Karpas-422 (cell line): ENCODE measurements around the gene CIT. TPM values are rescaled to one million over a fixed set of nuclear protein-coding genes. Genes with fewer than 3 reads are reported as not detected.
A peak's percentile ranks its signal among the peaks of the same experiment; 100 is the strongest.

Experiments used
- DNase-seq: peaks from one replicate; pipeline ENCODE4 v3.0.0-alpha.2; 2015
- H2AFZ ChIP-seq: fragments of 200-600 bp; sonication (generic); 2 replicates; pipeline ENCODE4 v1.6.1; 2014; ENCODE audit warnings: antibody characterized with exemption, low read length, mixed read lengths
- H3K27ac ChIP-seq: fragments of 200-600 bp; sonication (generic); 2 replicates; pipeline ENCODE4 v1.5.1; 2014; ENCODE audit warnings: mild to moderate bottlenecking, low read length, moderate library complexity
- H3K27me3 ChIP-seq: fragments of 200-600 bp; sonication (generic); 2 replicates; pipeline ENCODE4 v1.6.1; 2014; ENCODE audit warnings: low read length, mixed read lengths
- H3K36me3 ChIP-seq: fragments of 200-600 bp; sonication (generic); 2 replicates; pipeline ENCODE4 v1.6.1; 2014; ENCODE audit warnings: low read length, mixed read lengths; ENCODE audit not compliant: insufficient read depth
- H3K4me1 ChIP-seq: fragments of 200-600 bp; sonication (generic); 2 replicates; pipeline ENCODE4 v1.6.1; 2014; ENCODE audit warnings: mild to moderate bottlenecking, low read length, mixed read lengths
- H3K4me2 ChIP-seq: fragments of 200-600 bp; sonication (generic); 2 replicates; pipeline ENCODE4 v1.6.1; 2014; ENCODE audit warnings: low read length, low read depth, mild to moderate bottlenecking; ENCODE audit not compliant: poor library complexity, severe bottlenecking
- H3K4me3 ChIP-seq: fragments of 200-600 bp; sonication (generic); 2 replicates; pipeline ENCODE4 v1.5.1; 2014; ENCODE audit warnings: mild to moderate bottlenecking, antibody characterized with exemption, low read length, mixed read lengths
- H3K79me2 ChIP-seq: fragments of 200-600 bp; sonication (generic); 2 replicates; pipeline ENCODE4 v1.6.1; 2014; ENCODE audit warnings: mild to moderate bottlenecking, low read length, mixed read lengths
- H3K9ac ChIP-seq: fragments of 200-600 bp; sonication (generic); 2 replicates; pipeline ENCODE4 v1.6.0; 2014; ENCODE audit warnings: low read length
- H3K9me2 ChIP-seq: fragments of 200-600 bp; sonication (generic), shearing (Covaris generic); replicated peaks from 2 replicates; pipeline ENCODE4 v1.6.0; 2014; ENCODE audit warnings: mild to moderate bottlenecking, low read length, moderate library complexity; ENCODE audit not compliant: insufficient read depth
- H3K9me3 ChIP-seq: fragments of 300-700, 200-600 bp; sonication (generic); 2 replicates; pipeline ENCODE4 v1.6.1; 2014; ENCODE audit warnings: low read length, mixed read lengths
- H4K20me1 ChIP-seq: fragments of 200-600 bp; sonication (generic); 2 replicates; pipeline ENCODE4 v1.6.1; 2014; ENCODE audit warnings: mild to moderate bottlenecking, antibody characterized with exemption, low read length, low read depth; ENCODE audit not compliant: insufficient read depth
- total RNA-seq: library from RNA; depleted of rRNA; stranded (reverse); fragments of >200 nt; shearing (Covaris generic); gene quantifications from 2 replicates; pipeline ENCODE4 v1.2.3, GENCODE V29; 2014; ENCODE audit warnings: low replicate concordance; rRNA removed

The CIT gene, protein sequence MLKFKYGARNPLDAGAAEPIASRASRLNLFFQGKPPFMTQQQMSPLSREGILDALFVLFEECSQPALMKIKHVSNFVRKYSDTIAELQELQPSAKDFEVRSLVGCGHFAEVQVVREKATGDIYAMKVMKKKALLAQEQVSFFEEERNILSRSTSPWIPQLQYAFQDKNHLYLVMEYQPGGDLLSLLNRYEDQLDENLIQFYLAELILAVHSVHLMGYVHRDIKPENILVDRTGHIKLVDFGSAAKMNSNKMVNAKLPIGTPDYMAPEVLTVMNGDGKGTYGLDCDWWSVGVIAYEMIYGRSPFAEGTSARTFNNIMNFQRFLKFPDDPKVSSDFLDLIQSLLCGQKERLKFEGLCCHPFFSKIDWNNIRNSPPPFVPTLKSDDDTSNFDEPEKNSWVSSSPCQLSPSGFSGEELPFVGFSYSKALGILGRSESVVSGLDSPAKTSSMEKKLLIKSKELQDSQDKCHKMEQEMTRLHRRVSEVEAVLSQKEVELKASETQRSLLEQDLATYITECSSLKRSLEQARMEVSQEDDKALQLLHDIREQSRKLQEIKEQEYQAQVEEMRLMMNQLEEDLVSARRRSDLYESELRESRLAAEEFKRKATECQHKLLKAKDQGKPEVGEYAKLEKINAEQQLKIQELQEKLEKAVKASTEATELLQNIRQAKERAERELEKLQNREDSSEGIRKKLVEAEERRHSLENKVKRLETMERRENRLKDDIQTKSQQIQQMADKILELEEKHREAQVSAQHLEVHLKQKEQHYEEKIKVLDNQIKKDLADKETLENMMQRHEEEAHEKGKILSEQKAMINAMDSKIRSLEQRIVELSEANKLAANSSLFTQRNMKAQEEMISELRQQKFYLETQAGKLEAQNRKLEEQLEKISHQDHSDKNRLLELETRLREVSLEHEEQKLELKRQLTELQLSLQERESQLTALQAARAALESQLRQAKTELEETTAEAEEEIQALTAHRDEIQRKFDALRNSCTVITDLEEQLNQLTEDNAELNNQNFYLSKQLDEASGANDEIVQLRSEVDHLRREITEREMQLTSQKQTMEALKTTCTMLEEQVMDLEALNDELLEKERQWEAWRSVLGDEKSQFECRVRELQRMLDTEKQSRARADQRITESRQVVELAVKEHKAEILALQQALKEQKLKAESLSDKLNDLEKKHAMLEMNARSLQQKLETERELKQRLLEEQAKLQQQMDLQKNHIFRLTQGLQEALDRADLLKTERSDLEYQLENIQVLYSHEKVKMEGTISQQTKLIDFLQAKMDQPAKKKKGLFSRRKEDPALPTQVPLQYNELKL (N-terminal part only)
- total RNA-seq, result 16.5 and 29.0 TPM in 2 replicates

DNA sequence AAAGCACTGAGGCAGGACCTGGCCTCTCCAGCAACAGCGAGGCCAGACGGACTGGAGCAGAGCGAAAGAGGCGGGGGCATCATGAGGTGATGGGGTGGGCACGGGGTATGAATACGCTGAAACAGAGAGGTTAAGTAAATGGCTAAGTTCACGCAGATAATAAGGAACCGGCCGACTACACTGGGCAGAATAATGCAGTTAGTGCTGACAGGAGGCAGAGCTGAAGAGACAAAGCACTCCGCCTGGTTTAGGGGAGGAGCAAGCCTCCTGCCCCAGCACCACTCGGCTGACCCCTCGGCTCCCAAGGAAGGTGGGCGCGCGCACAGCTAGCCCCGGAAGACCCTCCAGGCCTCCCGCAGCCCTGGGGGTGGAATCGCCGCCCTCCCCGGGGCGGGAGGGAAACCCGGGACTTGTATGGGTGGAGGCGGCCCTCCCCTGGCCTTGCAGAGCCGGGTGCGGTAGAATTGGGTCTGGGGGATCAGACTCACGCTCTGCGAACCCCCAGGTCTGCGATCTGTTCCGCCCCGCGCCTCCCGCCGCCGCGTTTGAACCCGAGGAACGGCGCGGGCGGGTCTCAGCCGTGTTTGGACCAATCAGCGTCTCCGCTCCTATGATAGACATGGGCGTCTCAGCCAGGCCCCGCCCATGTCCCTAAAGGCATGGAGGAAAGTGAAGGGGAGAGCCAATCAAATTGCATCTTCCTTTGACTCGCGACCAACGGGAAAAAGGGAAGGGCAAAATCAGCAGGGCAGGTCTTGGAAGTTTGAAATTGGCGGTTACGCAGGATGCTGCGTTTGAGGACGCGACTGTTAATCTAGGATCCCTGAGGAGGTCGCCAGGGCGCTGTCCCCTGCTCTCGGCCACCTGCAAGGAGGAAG lies at the start of gene CIT:
Gene CIT, minus strand, starts transcription at position 560 of the 878 bp plus-strand sequence. CDS start 1,152 bp downstream, outside the sequence.
- Histone ChIP-seq H3K36me3 (peaks cover 8% of the 10 kb centered on the region; the same call in 1 of the 2 replicates), H2AFZ (peak within 1 kb of the TSS; percentile 99), H3K9ac (peak within 1 kb of the TSS; percentile 85), H4K20me1 (no peaks in the 10 kb centered on the region), H3K9me3 (no peaks in the 10 kb centered on the region), H3K4me3 (peak within 1 kb of the TSS; percentile 91), H3K9me2 (no peaks in the 10 kb centered on the region), H3K27me3 (no peaks in the 10 kb centered on the region), H3K79me2 (peaks cover 18% of the 10 kb centered on the region), H3K4me2 (peak within 1 kb of the TSS; percentile 92), H3K4me1 (peaks cover 13% of the 10 kb centered on the region), H3K27ac (no peak within 1 kb of the TSS)
- peak; percentile 97 for DNase-seq

DNA sequence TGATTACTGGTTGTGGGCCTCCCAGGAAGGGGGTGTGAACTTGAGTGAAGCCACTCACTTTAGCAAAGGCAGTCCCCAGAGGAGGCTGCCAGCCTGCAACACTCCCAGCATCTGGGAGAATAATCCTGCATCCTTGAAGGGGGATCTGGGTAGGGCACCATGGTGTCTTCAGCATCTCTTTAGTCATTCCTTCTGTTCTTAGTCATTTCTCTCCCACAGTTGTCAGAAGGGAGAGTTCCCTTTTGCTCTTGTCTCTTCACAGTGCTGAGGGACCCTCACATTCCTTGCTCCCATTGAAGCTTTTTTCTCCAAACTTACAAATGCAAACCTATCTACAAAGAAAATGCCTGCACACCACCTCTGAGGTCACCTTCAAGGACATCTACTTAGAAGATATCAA lies 48.1 kb upstream of the CIT start:
- Histone ChIP-seq H3K79me2 (no peaks in the 10 kb centered on the region), H3K9ac (no peak overlapping the region), H4K20me1 (no peaks in the 10 kb centered on the region), H3K27ac (no peak overlapping the region), H3K9me2 (no peaks in the 10 kb centered on the region), H3K36me3 (no peaks in the 10 kb centered on the region), H2AFZ (no peak overlapping the region), H3K4me3 (no peak overlapping the region), H3K4me1 (peaks cover 14% of the 10 kb centered on the region), H3K9me3 (no peaks in the 10 kb centered on the region), H3K27me3 (no peaks in the 10 kb centered on the region), H3K4me2 (no peak overlapping the region)
- DNase-seq, result no peak

DNA sequence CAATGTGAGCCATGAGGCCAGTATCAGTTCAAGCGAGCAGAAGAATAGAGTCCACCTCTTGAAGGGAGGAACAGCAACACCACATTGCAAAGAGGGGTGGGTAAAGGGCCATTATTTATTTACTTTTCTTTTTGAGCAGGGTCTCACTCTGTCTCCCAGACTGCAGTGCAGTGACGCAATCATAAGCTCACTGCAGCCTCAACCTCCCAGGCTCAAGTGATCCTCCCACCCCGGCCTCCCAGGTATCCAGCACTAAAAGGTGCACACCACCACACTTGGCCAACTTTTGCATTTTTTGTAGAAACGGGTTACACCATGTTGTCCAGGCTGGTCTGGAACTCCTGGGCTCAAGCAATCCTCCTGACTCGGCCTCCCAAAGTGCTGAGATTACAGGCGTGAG lies 42.9 kb upstream of the CIT start:
- Histone ChIP-seq H4K20me1 (no peaks in the 10 kb centered on the region), H2AFZ (no peak overlapping the region), H3K36me3 (no peaks in the 10 kb centered on the region), H3K79me2 (no peaks in the 10 kb centered on the region), H3K27me3 (no peaks in the 10 kb centered on the region), H3K9me2 (no peaks in the 10 kb centered on the region), H3K9me3 (no peaks in the 10 kb centered on the region), H3K4me3 (no peak overlapping the region), H3K4me1 (peaks cover 8% of the 10 kb centered on the region), H3K4me2 (no peak overlapping the region), H3K27ac (no peak overlapping the region), H3K9ac (no peak overlapping the region)
- no peak for DNase-seq

DNA sequence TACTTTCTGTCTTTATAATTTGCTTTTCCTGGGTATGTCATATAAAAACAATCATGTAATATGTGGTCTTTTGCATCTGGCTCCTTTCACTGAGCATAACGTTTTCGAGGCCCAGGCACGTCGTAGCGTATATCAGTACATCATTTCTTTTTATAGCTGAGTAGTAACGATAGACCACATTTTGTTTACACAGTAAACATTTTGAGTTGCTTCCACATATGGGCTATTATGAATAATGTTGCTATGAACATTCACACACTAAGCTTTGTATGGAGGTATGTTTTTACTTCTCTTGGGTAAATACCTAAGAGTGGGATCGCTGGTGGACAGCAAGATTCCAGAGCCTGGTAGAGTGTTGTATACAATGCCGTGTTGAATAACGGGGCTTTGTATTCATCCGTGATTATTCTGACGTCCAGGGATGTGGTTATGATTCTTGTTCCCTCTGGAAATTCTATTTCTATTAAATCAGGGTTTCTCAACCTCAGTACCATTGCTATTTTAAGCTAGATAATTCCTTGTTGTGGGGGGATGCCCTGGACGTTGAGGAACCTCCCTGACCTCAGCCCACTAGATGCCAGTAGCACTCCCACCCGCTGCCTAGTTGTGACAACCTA lies 38.9 kb upstream of the CIT start:
- no peaks in the 10 kb centered on the region for H3K27me3 ChIP-seq

DNA sequence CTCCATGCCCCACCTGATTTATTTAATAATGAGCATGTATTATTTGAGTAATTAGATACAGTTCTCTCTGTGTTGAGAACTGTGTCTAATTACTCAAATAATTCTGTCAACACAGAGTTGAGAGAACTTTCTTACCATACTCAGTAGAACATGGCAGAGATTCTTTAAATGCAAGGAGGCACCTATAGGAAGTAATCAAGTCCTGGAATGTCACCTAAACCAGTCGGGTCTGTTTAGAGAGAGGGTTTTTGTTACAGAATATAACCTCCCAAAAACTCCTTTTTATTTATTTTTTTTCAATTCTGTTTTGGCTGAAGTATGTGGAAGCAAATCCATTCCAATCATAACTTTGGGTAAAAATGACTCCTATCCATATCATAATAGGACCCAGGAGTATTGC lies 37.5 kb upstream of the CIT start:
- Histone ChIP-seq H3K9me3 (no peaks in the 10 kb centered on the region), H3K9ac (no peak overlapping the region), H3K9me2 (no peaks in the 10 kb centered on the region), H3K4me1 (no peaks in the 10 kb centered on the region), H3K36me3 (no peaks in the 10 kb centered on the region), H3K4me3 (no peak overlapping the region), H3K79me2 (no peaks in the 10 kb centered on the region), H3K4me2 (no peak overlapping the region), H3K27ac (no peak overlapping the region), H4K20me1 (no peaks in the 10 kb centered on the region), H3K27me3 (no peaks in the 10 kb centered on the region), H2AFZ (no peak overlapping the region)
- DNase-seq, result no peak

More for the DNA sequence above, 38.9 kb upstream of the CIT start:
- no peaks in the 10 kb centered on the region for H4K20me1 ChIP-seq
- H3K9ac ChIP-seq, result no peak overlapping the region
- H3K9me3 ChIP-seq, result no peaks in the 10 kb centered on the region
- H3K4me1 ChIP-seq, result no peaks in the 10 kb centered on the region
- H2AFZ ChIP-seq, result no peak overlapping the region
- no peaks in the 10 kb centered on the region for H3K9me2 ChIP-seq
- no peak overlapping the region for H3K27ac ChIP-seq
- no peak overlapping the region for H3K4me3 ChIP-seq
- H3K4me2 ChIP-seq, result no peak overlapping the region
- no peaks in the 10 kb centered on the region for H3K36me3 ChIP-seq
- no peak for DNase-seq
- H3K79me2 ChIP-seq, result no peaks in the 10 kb centered on the region

DNA sequence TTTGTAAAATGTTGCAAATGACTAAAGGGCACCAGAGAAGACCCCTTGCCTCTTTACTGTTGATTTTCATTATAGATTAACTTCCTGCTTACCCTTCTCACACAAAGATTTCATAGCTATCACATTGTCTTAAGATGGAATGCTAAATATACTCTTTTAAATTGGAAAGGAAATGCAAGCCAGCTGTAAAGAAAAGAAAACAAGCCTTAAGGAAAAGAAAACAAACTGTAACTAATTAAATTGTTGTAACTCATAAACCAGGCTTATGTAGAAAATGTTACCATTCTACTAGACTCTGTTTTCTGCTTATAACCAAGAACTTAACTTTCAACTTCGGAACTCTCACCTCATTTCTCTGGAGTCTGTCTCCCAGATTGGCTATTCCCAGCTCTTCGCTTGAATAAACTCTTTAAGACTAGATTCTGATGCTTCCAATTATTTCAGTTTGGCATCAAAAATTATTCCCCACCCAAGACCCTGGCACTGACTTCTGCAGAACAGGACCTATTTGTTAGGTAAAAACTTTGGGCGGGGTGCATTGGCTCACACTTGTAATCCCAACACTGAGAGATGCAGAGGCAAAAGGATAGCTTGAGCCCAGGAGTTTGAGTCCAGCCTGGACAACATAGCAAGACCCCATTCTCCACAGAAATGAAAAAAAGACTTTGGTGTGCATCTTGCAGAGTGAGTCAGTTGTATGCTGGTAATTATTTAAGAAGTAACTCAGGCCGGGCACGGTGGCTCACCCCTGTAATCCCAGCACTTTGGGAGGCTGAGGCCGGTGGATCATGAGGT lies 36.6 kb upstream of the CIT start:
- H2AFZ ChIP-seq, result no peak overlapping the region
- no peaks in the 10 kb centered on the region for H4K20me1 ChIP-seq
- H3K9ac ChIP-seq, result no peak overlapping the region
- H3K4me1 ChIP-seq, result no peaks in the 10 kb centered on the region
- no peaks in the 10 kb centered on the region for H3K27me3 ChIP-seq
- no peak overlapping the region for H3K27ac ChIP-seq
- no peak overlapping the region for H3K4me2 ChIP-seq
- no peak for DNase-seq
- no peaks in the 10 kb centered on the region for H3K9me2 ChIP-seq
- H3K4me3 ChIP-seq, result no peak overlapping the region
- no peaks in the 10 kb centered on the region for H3K36me3 ChIP-seq
- no peaks in the 10 kb centered on the region for H3K9me3 ChIP-seq
- H3K79me2 ChIP-seq, result no peaks in the 10 kb centered on the region
